B cell (primary cell): Measurements from ENCODE around the gene MLH3. TPM values are rescaled to one million over a fixed set of nuclear protein-coding genes. Genes with fewer than 3 reads are reported as not detected.

ENCODE experiments used
- ATAC-seq: fragments of 200-7000 bp; cut with Tn5 transposase; one replicate; pipeline ENCODE4 v1.10.0; 2021; ENCODE audit warnings: low read depth, mild to moderate bottlenecking, moderate number of reproducible peaks, moderate library complexity
- CTCF ChIA-PET: fragments of 350-600 bp; sonication (Branson Sonifier 250); formaldehyde crosslinking; loops from one replicate; lab custom pipeline; 2021; ENCODE audit warnings: antibody characterized with exemption, inconsistent platforms; lab: Charles Lee
- POLR2A ChIA-PET: fragments of 350-600 bp; sonication (Branson Sonifier 250); formaldehyde crosslinking; loops from one replicate; lab custom pipeline; 2021; ENCODE audit warnings: antibody characterized with exemption; lab: Charles Lee
- DNase-seq: peaks from one replicate; pipeline ENCODE4 v3.0.0; 2013
- H2AFZ ChIP-seq: 2 replicates; pipeline ENCODE4 v1.6.1; 2012; ENCODE audit warnings: mild to moderate bottlenecking, low read depth, low read length; ENCODE audit not compliant: insufficient read depth, poor library complexity, severe bottlenecking
- H3K27ac ChIP-seq, 2 donors: 1 replicate in 1 of 2; 2 replicates in 1 of 2; pipeline ENCODE4 v1.5.1; 2012 to 2013; ENCODE audit warnings: low read length in 2 of 2, mild to moderate bottlenecking in 2 of 2, moderate library complexity in 1 of 2
- H3K27me3 ChIP-seq, 4 experiments: fragments of 200-600 bp in 1 of 4; sonication (generic) in 1 of 4; replicated peaks in 1 of 4; 1 replicate in 2 of 4; 2 replicates in 2 of 4; pipeline versions ENCODE4 v1.6.1 to v1.7.0; 2013 to 2016; ENCODE audit warnings: low read length in 3 of 4, mild to moderate bottlenecking in 2 of 4, mixed read lengths in 1 of 4, moderate library complexity in 1 of 4; ENCODE audit not compliant: insufficient read depth in 4 of 4, control insufficient read depth in 3 of 4; ENCODE audit errors: control extremely low read depth in 1 of 4
- H3K36me3 ChIP-seq, 2 experiments: replicated peaks in 1 of 2; 1 replicate in 1 of 2; 2 replicates in 1 of 2; pipeline versions ENCODE4 v1.6.1 to v1.7.1; 2013; ENCODE audit warnings: low read length in 1 of 2; ENCODE audit not compliant: insufficient read depth in 2 of 2, control insufficient read depth in 1 of 2; ENCODE audit errors: control extremely low read depth in 1 of 2, extremely low read depth in 1 of 2
- H3K4me1 ChIP-seq, 2 donors: fragments of 200-600 bp in 1 of 2; sonication (generic) in 1 of 2; 1 replicate in 1 of 2; 2 replicates in 1 of 2; pipeline versions ENCODE4 v1.5.1 to v1.6.1; 2013 to 2017; ENCODE audit warnings: low read length in 2 of 2; ENCODE audit not compliant: control insufficient read depth in 2 of 2, insufficient read depth in 2 of 2
- H3K4me2 ChIP-seq: replicated peaks from 2 replicates; pipeline ENCODE3; 2012; ENCODE audit warnings: mild to moderate bottlenecking, low read depth, low read length; ENCODE audit not compliant: poor library complexity, severe bottlenecking
- H3K4me3 ChIP-seq, 5 experiments: fragments of 200-600 bp in 1 of 5; sonication (generic) in 1 of 5; 1 replicate in 3 of 5; 2 replicates in 2 of 5; pipeline versions ENCODE4 v1.5.1 to v1.7.0; 2011 to 2016; ENCODE audit warnings: low read length in 4 of 5, mild to moderate bottlenecking in 4 of 5, low read depth in 2 of 5, control low read depth in 1 of 5, moderate library complexity in 1 of 5; ENCODE audit not compliant: insufficient read depth in 1 of 5; ENCODE audit errors: control extremely low read depth in 1 of 5, extremely low read depth in 1 of 5
- H3K79me2 ChIP-seq: fragments of 200-600 bp; sonication (generic); one replicate; pipeline ENCODE4 v1.6.0; 2016; ENCODE audit warnings: low read length; ENCODE audit not compliant: control insufficient read depth, insufficient read depth
- H3K9ac ChIP-seq: fragments of 200-600 bp; sonication (generic); 2 replicates; pipeline ENCODE4 v1.6.1; 2017; ENCODE audit warnings: mild to moderate bottlenecking, low read length, moderate library complexity
- H3K9me3 ChIP-seq, 3 donors: one replicate each; pipeline versions ENCODE4 v1.6.1 to v1.7.1; 2013; ENCODE audit warnings: low read length in 2 of 3; ENCODE audit not compliant: control insufficient read depth in 2 of 3, insufficient read depth in 1 of 3; ENCODE audit errors: control extremely low read depth in 1 of 3
- H4K20me1 ChIP-seq: 2 replicates; pipeline ENCODE4 v1.6.0; 2012; ENCODE audit warnings: mild to moderate bottlenecking, low read length; ENCODE audit not compliant: insufficient read depth, control insufficient read depth, poor library complexity, severe bottlenecking
- H3K27ac Mint-ChIP-seq: one replicate; pipeline ENCODE4 v1.8.0; 2021; ENCODE audit warnings: mixed read lengths
- H3K27me3 Mint-ChIP-seq: one replicate; pipeline ENCODE4 v1.8.0; 2021; ENCODE audit warnings: mixed read lengths
- H3K4me1 Mint-ChIP-seq: one replicate; pipeline ENCODE4 v1.8.0; 2021; ENCODE audit warnings: mixed read lengths
- H3K4me3 Mint-ChIP-seq: one replicate; pipeline ENCODE4 v1.8.0; 2021; ENCODE audit warnings: mixed read lengths
- H3K9me3 Mint-ChIP-seq: one replicate; pipeline ENCODE4 v1.8.0; 2022; ENCODE audit warnings: mixed read lengths; ENCODE audit not compliant: insufficient read depth
- EZH2 ChIP-seq: IDR thresholded peaks from 2 replicates; pipeline ENCODE4 v1.6.1; 2012; ENCODE audit warnings: borderline replicate concordance, low read depth, mild to moderate bottlenecking, moderate library complexity, low read length; ENCODE audit not compliant: insufficient read depth, poor library complexity, severe bottlenecking
- WGBS: methylation state at CpG from one replicate; pipeline ENCODE4 v1.1.5; 2013; ENCODE audit warnings: missing lambda C conversion rate; ENCODE audit not compliant: insufficient coverage; 5-methylcytosine and 5-hydroxymethylcytosine counted together
- intact Hi-C: fragments of 100-400 bp; cut with micrococcal nuclease; formaldehyde crosslinking; loops from one replicate; pipeline ENCODE4 v1.10.0; 2022
- polyA plus RNA-seq: library from polyadenylated mRNA; depleted of rRNA; stranded (reverse); fragments of >200 nt; gene quantifications from 2 replicates; pipeline ENCODE4 v1.2.3, GENCODE V29; 2012
- total RNA-seq, 2 donors: library from RNA; stranded (reverse); fragments of 120-200 nt in 1 of 2; gene quantifications; 1 replicate in 1 of 2; 2 replicates in 1 of 2; pipeline versions ENCODE4 v1.2.3 to v1.2.4, GENCODE V29; 2013 to 2022
- TF ChIP-seq, protein P1 (sequence below): fragments of 200-600 bp; IDR thresholded peaks from one replicate; pipeline ENCODE4 v1.8.0; 2022; ENCODE audit warnings: antibody characterized with exemption, mild to moderate bottlenecking

The MLH3 gene
- total and polyA plus RNA-seq, 2 donors (not counting 1 experiment from before 2014, with no cell fraction given): 6.7 to 19.9 TPM

DNA sequence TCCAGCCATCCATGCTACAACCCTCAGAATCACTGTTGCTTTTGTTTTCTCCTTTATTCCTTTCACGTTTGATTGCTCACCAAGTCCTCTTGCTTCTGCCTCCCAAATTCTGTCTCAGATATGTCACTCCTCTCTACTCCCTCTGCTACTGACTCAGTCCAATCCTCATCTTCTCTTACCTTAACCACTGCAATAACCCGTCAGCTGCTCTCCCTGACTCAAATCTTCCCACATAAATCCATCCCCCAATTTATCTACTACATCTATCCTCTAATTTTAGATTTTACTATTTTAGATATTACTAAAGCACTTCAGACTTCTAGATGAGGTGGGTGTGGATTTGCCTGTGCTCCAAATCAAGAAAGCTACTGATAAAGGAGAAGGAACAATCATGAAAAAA, 25.4 kb downstream of the MLH3 start:
- Mint-ChIP-seq H3K4me3 (no peak overlapping the region), H3K27me3 (no peaks in the 10 kb centered on the region), H3K27ac (no peak overlapping the region), H3K4me1 (no peaks in the 10 kb centered on the region), H3K9me3 (no peaks in the 10 kb centered on the region)
- ChIA-PET POLR2A (no interaction called here), CTCF (interaction anchor here (0.6 to 3.1 kb wide), 2 partner anchors 63 to 376 kb away, joined by 4 to 6 read pairs; no protein-coding TSS in a partner anchor)
- intact Hi-C loops: no loop called here
- Histone ChIP-seq H3K36me3 (peaks cover 12 to 16% of the 10 kb centered on the region in 2 experiments), H3K9me3 (no peaks in the 10 kb centered on the region), H3K27me3 (no peaks in the 10 kb centered on the region), H2AFZ (no peak overlapping the region), H3K4me1 (no peaks in the 10 kb centered on the region), H3K27ac (no peak overlapping the region), H3K4me3 (no peak overlapping the region), H3K4me2 (no peak overlapping the region), H4K20me1 (no peaks in the 10 kb centered on the region), H3K9ac (no peak overlapping the region), H3K79me2 (no peaks in the 10 kb centered on the region)
- 100% methylated on average over 1 of the region's 2 CpGs for whole genome bisulfite sequencing
- no peak for ATAC-seq
- no peak for DNase-seq
- TF ChIP-seq, protein P1, sequence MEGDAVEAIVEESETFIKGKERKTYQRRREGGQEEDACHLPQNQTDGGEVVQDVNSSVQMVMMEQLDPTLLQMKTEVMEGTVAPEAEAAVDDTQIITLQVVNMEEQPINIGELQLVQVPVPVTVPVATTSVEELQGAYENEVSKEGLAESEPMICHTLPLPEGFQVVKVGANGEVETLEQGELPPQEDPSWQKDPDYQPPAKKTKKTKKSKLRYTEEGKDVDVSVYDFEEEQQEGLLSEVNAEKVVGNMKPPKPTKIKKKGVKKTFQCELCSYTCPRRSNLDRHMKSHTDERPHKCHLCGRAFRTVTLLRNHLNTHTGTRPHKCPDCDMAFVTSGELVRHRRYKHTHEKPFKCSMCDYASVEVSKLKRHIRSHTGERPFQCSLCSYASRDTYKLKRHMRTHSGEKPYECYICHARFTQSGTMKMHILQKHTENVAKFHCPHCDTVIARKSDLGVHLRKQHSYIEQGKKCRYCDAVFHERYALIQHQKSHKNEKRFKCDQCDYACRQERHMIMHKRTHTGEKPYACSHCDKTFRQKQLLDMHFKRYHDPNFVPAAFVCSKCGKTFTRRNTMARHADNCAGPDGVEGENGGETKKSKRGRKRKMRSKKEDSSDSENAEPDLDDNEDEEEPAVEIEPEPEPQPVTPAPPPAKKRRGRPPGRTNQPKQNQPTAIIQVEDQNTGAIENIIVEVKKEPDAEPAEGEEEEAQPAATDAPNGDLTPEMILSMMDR: no peak
- TF ChIP-seq EZH2: no peak

DNA sequence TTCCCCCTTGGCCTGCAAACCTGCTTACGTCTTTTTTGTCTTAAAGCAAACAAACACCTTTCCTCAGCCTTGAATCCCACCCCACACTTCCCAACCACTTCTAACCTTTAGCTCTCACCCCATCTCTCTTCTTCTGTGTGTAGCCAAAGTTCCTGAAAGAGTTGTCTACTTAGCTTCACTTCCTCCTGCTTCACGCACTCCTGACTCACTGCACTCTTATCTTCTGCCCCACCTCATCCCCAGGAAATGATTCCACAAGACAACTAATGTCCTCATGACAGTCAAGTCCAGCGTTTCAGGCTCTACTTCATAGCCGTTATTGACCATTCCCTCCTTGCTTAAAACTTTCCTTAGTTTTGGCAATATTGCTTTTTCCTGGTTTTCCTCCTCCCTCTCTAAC, 26.2 kb downstream of the MLH3 start:
- Histone ChIP-seq H3K9me3 (no peaks in the 10 kb centered on the region), H3K79me2 (no peaks in the 10 kb centered on the region), H3K4me2 (no peak overlapping the region), H3K4me1 (no peaks in the 10 kb centered on the region), H3K9ac (no peak overlapping the region), H4K20me1 (no peaks in the 10 kb centered on the region), H2AFZ (no peak overlapping the region), H3K27me3 (no peaks in the 10 kb centered on the region), H3K4me3 (no peak overlapping the region), H3K27ac (no peak overlapping the region), H3K36me3 (peaks cover 12 to 16% of the 10 kb centered on the region in 2 experiments)
- intact Hi-C loops: no loop called here
- CTCF ChIA-PET: interaction anchor here (0.5 to 3.1 kb wide), 3 partner anchors 64 to 232 kb away, joined by 3 to 6 read pairs (median 4); no protein-coding TSS in a partner anchor
- no peaks in the 10 kb centered on the region for H3K4me1 Mint-ChIP-seq
- ATAC-seq (no peak), DNase-seq (no peak)
- no peak overlapping the region for H3K4me3 Mint-ChIP-seq
- no peak overlapping the region for H3K27ac Mint-ChIP-seq
- POLR2A ChIA-PET: no interaction called here
- H3K9me3 Mint-ChIP-seq: no peaks in the 10 kb centered on the region
- 55% methylated on average over 4 of the region's 4 CpGs for WGBS
- no peak for TF ChIP-seq EZH2
- TF ChIP-seq, protein P1: no peak
- H3K27me3 Mint-ChIP-seq: no peaks in the 10 kb centered on the region
